Forelimb muscle (tissue), 1 donor: ENCODE measurements around the gene TBC1D22B. TPM values are rescaled to one million over a fixed set of nuclear protein-coding genes. Genes with fewer than 3 reads are reported as not detected.

Experiments used
- DNase-seq: peaks from one replicate; pipeline ENCODE4 v3.0.0-alpha.2; 2013; ENCODE audit warnings: low read depth
- polyA plus RNA-seq: library from polyadenylated mRNA; unstranded; fragments of 120-200 nt; gene quantifications from one replicate; pipeline ENCODE4 v1.2.1, GENCODE V29; 2013; ENCODE audit not compliant: insufficient read length

TBC1D22B gene
- polyA plus RNA-seq, 1 donor, result 6.6 TPM

DNA sequence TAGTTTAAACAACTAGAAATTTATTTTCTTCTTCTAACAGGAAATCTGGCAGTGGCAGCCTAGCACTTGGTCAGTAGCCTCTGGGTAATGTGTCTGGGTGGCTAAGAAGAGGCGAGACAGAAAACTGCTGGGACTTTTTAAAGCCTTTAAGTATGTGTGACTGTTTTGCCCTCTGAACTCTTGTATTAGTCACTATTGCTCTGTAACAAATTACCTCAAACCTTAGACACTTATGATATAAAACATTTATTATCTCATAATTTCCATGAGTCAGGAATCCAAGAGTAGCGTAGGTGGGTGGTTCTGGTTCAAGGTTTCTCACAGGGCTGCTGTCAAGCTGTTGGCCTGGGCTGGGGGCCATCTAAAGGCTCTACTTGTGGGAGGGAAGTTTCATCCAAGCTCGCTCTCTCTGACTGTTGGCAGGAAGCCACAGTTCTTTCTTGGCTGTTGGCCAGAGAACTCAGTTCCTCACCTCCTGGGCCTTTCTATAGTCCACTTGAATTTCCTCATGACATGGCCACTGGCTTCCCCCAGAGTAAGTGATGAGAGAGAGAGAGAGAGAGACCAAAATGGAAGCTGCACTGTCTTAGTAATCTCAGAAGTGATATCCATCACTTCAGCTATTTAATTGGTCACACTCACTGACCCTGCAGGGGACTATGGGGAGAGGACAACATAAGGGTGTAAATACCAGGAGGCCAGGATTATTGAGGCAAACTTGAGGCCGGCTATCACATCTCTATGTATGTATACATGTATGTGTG lies 17.4 kb upstream of the TBC1D22B start:
- DNase-seq, result peak; percentile 95

DNA sequence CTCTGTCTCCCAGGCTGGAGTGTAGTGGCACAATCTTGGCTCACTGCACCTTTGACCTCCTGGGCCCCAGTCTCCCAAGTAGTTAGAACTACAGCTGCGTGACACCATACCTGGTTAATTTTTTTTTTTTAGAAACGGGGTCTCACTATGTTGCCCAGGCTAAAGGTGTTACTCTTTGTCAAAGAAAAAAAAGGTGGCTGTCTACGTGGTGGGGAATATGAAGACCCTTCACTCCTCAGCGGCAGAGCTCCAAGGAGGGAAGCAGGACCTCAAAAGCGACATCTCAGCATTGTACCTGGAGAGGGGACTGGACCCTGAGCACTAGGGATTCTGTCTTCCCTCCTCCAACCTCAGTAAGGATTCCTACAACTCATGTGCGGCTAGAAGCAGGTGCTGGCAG lies 16.4 kb upstream of the TBC1D22B start:
- no peak for DNase-seq

- no peak for DNase-seq
These were observed 15.7 kb upstream of the TBC1D22B start for GRCh38 chr6:37241775-37242428.

DNA sequence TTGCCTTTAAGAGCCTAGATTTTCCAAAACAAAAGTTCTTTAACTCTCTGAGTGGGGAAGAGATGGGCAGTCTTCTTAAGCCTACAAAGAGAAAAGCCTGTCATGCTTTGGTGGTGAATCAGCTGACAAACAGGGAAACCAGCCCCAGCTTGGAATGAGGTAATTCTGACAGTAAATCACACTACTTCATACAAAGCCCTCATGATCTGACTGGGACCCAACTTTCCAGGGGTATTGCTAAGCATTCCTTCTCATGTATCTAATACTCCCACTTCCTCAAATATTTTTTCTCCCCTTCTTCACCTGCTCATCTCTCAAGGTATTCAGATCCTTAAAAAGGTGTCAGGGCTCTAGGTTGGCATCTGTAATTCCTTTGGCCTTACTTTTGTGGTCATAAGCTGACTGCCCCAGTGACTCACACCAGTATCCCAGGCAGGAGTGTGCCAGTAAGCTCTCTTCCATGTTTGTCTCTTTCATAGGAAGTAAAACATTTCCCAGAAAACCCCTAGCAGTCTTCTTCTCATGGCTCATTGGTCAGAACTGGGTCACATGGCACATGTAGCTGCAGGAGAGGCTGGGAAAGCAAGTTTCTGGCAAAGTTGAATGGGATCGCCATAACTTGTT lies 15.0 kb upstream of the TBC1D22B start:
- no peak for DNase-seq

- no peak for DNase-seq
These were observed 14.3 kb upstream of the TBC1D22B start for GRCh38 chr6:37243131-37243815.

- DNase-seq, result no peak
These were observed 13.7 kb upstream of the TBC1D22B start for GRCh38 chr6:37243816-37244370.

GRCh38 chr6:37244430-37245310 lies 12.9 kb upstream of the TBC1D22B start:
- DNase-seq, result peak; percentile 99

- no peak for DNase-seq
These were observed 6.3 kb upstream of the TBC1D22B start for GRCh38 chr6:37251211-37251780.

GRCh38 chr6:37253486-37254007 lies 4.0 kb upstream of the TBC1D22B start:
- no peak for DNase-seq

GRCh38 chr6:37254881-37255280 lies 2.7 kb upstream of the TBC1D22B start:
- DNase-seq, result no peak

- no peak for DNase-seq
These were observed 766 bp upstream of the TBC1D22B start for GRCh38 chr6:37256692-37257319.

GRCh38 chr6:37257320-37257633 lies 295 bp upstream of the TBC1D22B start:
- DNase-seq, result no peak

- no peak for DNase-seq
These were observed 983 bp downstream of the TBC1D22B start for GRCh38 chr6:37258405-37259105.

- DNase-seq, result no peak
These were observed 1.6 kb downstream of the TBC1D22B start for GRCh38 chr6:37259191-37259590.

- no peak for DNase-seq
These were observed 2.5 kb downstream of the TBC1D22B start for GRCh38 chr6:37260040-37260439.

DNA sequence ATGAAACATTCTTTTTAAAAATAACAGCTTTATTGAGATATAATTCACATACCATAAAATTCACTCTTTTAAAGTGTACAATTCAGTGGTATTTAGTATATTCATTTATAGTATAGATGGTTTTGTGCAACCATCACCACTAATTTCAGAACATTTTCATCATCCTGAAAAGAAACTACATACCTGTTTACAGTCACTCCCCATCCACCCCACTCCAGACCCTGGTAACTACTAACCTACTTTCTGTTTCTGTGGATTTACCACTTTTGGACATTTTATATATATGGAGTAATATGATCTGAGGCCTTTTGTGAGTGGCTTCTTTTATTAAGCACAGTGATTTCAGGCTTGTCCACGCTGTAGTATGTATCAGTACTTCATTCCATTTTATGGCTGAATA lies 2.9 kb downstream of the TBC1D22B start:
- DNase-seq, result no peak

DNA sequence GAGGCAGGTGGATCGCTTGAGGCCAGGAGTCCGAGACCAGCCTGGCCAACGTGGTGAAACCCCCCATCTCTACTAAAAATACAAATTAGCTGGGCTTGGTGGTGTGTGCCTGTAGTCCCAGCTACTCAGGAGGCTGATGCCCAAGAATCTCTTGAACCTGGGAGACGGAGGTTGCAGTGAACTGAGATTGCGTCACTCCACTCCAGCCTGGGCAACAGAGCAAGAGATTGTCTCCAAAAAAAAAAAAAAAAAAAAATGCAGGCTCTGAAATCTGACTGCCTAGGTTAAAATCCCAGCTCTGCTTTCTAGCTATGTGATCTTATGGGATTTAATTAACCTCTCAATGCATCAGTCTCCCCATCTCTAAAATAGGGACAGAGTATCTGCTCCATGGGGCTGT lies 3.6 kb downstream of the TBC1D22B start:
- DNase-seq, result no peak

DNA sequence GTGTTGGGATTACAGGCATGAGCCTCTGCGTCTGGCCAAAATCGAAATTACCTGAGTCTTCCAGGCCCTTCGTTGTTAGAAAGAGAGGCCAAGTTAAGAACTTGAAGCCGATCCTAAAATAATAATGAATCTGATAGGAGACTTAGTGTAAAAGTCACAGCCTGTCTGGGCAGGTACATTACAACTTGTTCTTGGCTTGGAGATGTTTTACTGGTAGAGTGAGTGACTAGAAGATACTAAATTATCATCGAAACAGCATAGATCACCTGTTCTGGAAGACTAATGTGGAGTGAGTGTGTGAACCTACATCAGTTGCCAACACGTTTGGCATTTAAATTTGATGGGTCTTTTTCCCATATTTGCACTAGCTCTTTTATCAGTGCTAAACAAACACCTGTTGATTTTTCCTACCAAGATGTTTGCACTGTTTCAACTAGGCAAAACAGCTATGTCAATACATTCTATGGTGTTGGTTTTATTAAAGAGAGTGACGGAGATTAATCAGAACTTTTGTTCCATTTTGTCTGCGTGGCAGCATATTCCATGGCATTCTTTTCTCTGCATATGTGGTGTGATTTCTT lies 5.0 kb downstream of the TBC1D22B start:
- DNase-seq, result no peak

GRCh38 chr6:37265001-37265400 lies 7.4 kb downstream of the TBC1D22B start:
- no peak for DNase-seq
